C4-2B (cell line): ENCODE measurements around the gene IRAK1.

Experiments used
- CTCF ChIP-seq: fragments of 450-650 bp; conservative IDR thresholded peaks from 2 replicates; pipeline ENCODE4 v1.5.1; 2017; ENCODE audit warnings: mild to moderate bottlenecking
- ZFX ChIP-seq: fragments of 450-650 bp; IDR thresholded peaks from 2 replicates; pipeline ENCODE4 v1.6.1; 2017

GRCh38 chrX:154029439-154029838 is 9.7 kb upstream of the IRAK1 start:
- TF ChIP-seq CTCF (no peak), ZFX (no peak)
